SK-N-SH (cell line): ENCODE results near the gene MEOX1.

Experiments used
- CTCF ChIP-seq: fragments of 200-600 bp; sonication (generic); IDR thresholded peaks from 2 replicates; pipeline ENCODE4 v1.6.1; 2017; ENCODE audit warnings: antibody characterized with exemption, mild to moderate bottlenecking, moderate library complexity
- POLR2AphosphoS5 ChIP-seq: IDR thresholded peaks from 2 replicates; pipeline ENCODE4 v1.6.1; 2012; ENCODE audit warnings: low read depth, low read length
- TAF1 ChIP-seq: IDR thresholded peaks from 2 replicates; pipeline ENCODE4 v1.6.1; 2012; ENCODE audit warnings: low read depth, mild to moderate bottlenecking, low read length, moderate library complexity, borderline replicate concordance
- USF2 ChIP-seq: fragments of 150-350 bp; IDR thresholded peaks from 2 replicates; pipeline ENCODE4 v1.6.1; 2017; ENCODE audit warnings: antibody characterized with exemption, low read length, low read depth, borderline replicate concordance

GRCh38 chr17:43614561-43614960 lies 47.2 kb downstream of the MEOX1 start:
- no peak for TF ChIP-seq POLR2AphosphoS5
- no peak for TF ChIP-seq CTCF
- no peak for TF ChIP-seq USF2
- TF ChIP-seq TAF1 = no peak
